Memory B cell (primary cell): ENCODE data around the gene ACBD4.

Experiments
- ATAC-seq: fragments of 150-1000 bp; cut with Tn5 transposase; 2 replicates; pipeline ENCODE4 v1.10.0; 2021; ENCODE audit warnings: low read depth, mild to moderate bottlenecking, moderate library complexity
- DNase-seq, 2 donors: peaks; one replicate each; pipeline ENCODE4 v3.0.0; 2022; ENCODE audit warnings: low spot score in 2 of 2
- H3K27ac Mint-ChIP-seq: one replicate; pipeline ENCODE4 v1.8.0; 2022; ENCODE audit warnings: mild to moderate bottlenecking, moderate library complexity, mixed read lengths
- H3K27me3 Mint-ChIP-seq: one replicate; pipeline ENCODE4 v1.8.0; 2022; ENCODE audit warnings: mixed read lengths
- H3K36me3 Mint-ChIP-seq: one replicate; pipeline ENCODE4 v1.8.0; 2022; ENCODE audit warnings: mild to moderate bottlenecking, mixed read lengths
- H3K4me1 Mint-ChIP-seq: one replicate; pipeline ENCODE4 v1.8.0; 2022; ENCODE audit warnings: mixed read lengths
- H3K4me3 Mint-ChIP-seq: one replicate; pipeline ENCODE4 v1.8.0; 2022; ENCODE audit warnings: mild to moderate bottlenecking, moderate library complexity, mixed read lengths
- H3K9me3 Mint-ChIP-seq: one replicate; pipeline ENCODE4 v1.8.0; 2022; ENCODE audit warnings: mixed read lengths

Gene ACBD4

DNA sequence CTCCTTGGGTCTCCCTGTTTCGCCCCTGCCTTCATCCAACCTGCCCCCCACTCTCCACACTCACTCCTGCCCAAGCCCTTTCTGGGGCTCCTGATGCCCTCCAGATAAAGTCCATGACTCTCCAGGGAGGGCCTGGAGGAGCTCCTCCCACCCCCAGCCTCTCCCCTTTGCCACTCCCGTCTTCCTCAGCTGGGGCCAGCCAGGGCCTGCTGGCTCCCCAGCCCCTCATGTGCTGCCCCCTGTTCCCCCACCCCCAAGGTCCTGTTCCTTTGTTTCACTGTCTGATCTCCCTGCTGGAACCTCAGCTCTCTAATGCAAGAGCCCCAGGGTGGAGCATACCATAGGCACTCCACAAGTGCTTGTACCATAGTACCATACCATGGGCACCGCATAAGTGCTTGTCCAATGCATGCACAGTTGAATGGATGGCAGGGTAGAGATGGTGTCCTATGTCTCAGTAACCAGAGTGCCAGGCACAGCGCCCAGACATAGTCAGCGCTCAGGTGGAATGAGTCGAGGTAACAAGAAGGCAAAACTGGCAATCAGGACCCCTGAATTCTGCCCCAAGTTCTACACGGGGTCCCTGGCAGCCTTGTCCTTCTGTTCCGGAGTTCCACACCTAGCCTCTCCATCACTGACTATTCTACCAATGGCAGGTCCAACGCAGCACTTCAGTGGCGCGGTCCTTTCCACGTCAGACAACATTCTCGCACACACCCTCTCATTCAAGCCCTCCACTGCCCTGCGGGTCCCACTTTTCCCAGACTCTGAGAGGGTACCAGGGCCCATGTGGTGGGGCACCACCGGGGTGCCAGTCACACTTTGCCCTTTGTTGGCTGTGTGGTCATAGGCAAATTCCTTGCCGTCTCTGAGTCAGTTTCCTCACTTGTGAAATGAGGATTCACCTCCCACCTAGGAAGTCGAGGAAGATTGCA lies 4.5 kb upstream of the ACBD4 start:
- no peak overlapping the region for H3K27ac Mint-ChIP-seq
- H3K36me3 Mint-ChIP-seq, result no peaks in the 10 kb centered on the region
- DNase-seq, result no peak
- peak overlapping the region; percentile 75 for H3K4me3 Mint-ChIP-seq
- ATAC-seq, result no peak
- peaks cover 3% of the 10 kb centered on the region for H3K4me1 Mint-ChIP-seq
- H3K9me3 Mint-ChIP-seq, result no peaks in the 10 kb centered on the region
- H3K27me3 Mint-ChIP-seq, result peaks cover 2% of the 10 kb centered on the region

DNA sequence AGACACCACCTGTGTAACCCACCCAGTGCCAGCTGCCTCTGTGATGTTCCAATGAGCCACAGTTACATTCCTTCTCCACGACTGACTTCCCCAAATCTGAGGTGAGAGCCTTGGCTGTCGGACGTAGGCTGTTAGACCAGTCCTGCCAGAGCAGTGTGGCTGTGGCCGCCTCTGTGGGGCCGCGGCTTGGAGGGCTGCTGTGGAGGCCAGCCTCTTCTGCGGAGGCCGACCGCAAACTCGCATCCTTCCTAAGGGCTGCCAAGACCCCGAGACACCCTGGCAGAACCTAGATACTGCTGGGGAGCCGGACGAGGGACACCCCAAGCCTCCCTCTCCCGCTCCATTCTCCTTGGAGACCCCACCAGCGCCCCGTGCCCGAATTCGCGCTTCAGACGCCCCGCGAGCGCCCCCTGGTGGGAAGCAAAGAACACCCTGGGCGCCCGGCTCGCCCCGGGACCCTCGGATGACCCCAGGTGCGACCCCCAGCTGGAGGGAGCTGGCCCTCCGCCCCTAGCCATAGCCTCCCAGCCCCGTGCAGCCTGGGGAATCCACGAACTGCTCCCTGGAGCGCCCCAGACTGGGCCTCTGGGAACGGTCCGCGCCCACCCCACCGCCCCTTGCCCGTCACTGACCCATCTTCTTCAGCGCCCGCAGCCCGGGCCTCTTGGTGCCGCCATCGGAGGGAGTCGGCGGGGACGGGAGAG lies 3.7 kb upstream of the ACBD4 start:
- Mint-ChIP-seq H3K9me3 (no peaks in the 10 kb centered on the region), H3K27me3 (peaks cover 2% of the 10 kb centered on the region), H3K4me3 (peak overlapping the region; percentile 75), H3K27ac (no peak overlapping the region), H3K4me1 (peaks cover 8% of the 10 kb centered on the region), H3K36me3 (no peaks in the 10 kb centered on the region)
- ATAC-seq (no peak), DNase-seq (peak; percentile 50 to 67)

DNA sequence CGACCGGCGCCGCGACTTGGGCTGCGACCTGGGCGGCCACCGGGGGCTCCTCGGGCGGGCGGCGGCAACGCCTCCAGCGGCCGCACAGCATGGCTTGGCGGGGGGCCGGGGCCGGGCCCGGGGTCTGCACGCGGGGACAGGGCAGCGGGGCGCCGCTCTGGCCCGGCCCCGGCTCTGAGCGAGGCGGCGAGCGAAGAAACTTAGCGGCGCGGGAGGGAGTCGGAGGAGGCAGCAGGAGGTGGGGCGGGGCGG lies 3.2 kb upstream of the ACBD4 start, which contains the start of gene PLCD3:
TSS of gene PLCD3 (minus strand) at position 196 of the 252 bp plus-strand sequence. CDS start at position 91, 105 bp downstream.
- H3K36me3 Mint-ChIP-seq, result no peaks in the 10 kb centered on the region
- peaks cover 2% of the 10 kb centered on the region for H3K27me3 Mint-ChIP-seq
- no peaks in the 10 kb centered on the region for H3K9me3 Mint-ChIP-seq
- ATAC-seq (no peak), DNase-seq (no peak)
- peak within 1 kb of the TSS; percentile 92 for H3K4me3 Mint-ChIP-seq
- peak within 1 kb of the TSS; percentile 88 for H3K27ac Mint-ChIP-seq
- peaks cover 8% of the 10 kb centered on the region for H3K4me1 Mint-ChIP-seq

DNA sequence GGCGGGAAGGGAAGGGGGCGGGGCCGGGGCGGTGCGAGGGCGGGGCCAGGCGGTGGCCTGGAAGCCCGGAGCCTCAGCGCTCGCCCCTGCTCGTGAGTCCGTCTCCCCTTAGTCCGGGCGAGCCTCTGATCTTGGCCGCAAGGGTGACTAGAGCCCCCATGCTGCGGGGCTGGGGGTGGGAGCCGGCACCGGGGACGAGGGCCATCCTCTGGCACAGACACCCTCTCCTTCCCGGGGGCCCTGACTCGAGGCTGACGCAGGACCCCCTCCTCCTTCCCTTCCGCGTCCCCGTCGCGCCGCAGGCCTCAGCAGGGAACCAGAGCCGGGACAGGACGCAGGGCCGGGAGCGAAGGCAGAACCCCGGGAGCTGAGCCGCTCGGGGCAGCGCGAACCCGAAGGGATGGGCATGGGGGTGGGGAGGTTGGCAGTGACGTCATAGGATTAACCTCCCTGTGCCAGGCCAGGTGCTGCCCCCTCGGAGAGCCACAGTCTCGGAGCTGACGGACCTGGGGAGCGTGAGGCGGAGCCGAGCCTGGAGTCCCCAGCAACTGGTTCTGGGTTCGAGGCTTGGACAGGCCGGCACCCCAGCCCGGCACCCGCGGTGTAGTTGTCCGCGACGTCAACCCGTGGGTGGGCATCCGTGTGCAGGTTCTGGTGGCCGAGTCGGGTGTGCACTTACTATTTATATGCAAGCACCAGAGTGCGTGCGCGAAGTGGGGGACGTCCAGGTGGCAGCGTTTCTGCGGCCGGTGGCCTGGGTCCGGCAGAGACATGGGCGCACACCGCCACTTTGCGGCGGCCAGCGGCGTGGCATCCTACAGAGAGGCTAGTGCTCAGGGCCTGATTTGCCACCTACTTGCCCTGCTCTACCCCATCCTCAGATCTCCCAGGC lies 2.7 kb upstream of the ACBD4 start:
- H3K4me3 Mint-ChIP-seq, result peak overlapping the region; percentile 92
- peaks cover 2% of the 10 kb centered on the region for H3K27me3 Mint-ChIP-seq
- DNase-seq, result peak; percentile 68 to 86
- peak; percentile 51 for ATAC-seq
- H3K9me3 Mint-ChIP-seq, result no peaks in the 10 kb centered on the region
- peaks cover 8% of the 10 kb centered on the region for H3K4me1 Mint-ChIP-seq
- H3K27ac Mint-ChIP-seq, result peak overlapping the region; percentile 88
- no peaks in the 10 kb centered on the region for H3K36me3 Mint-ChIP-seq

DNA sequence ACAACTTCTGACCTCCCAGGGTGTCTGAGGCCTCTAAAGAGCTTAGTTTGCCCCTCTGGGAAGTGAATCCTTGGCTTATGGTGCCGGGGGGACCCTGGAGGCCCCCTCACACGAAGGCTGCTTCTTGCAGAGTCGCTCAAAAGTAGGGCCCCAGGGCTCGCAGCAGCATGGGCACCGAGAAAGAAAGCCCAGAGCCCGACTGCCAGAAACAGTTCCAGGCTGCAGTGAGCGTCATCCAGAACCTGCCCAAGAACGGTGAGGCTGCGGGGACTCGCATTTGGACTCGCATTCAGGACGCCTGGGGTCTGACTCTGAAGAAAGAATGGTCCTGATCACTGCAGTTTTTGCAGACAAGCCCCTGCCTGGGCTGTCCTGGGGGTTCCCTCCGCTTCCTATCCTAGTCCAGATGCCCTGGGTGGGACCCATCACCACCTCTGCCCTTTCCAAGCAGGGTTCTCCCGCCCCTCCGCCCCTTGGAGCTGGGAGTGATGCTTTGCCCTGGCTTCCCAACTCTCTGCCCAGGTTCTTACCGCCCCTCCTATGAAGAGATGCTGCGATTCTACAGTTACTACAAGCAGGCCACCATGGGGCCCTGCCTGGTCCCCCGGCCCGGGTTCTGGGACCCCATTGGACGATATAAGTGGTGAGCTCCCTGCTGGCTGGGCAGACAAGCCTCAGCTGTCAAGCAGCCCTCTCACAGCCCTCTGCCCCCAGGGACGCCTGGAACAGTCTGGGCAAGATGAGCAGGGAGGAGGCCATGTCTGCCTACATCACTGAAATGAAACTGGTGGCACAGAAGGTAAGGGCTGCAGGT lies 698 bp downstream of the ACBD4 start:
- Mint-ChIP-seq H3K36me3 (no peaks in the 10 kb centered on the region), H3K9me3 (no peaks in the 10 kb centered on the region), H3K4me1 (peaks cover 8% of the 10 kb centered on the region), H3K27me3 (no peaks in the 10 kb centered on the region), H3K27ac (peak overlapping the region; percentile 64), H3K4me3 (peak overlapping the region; percentile 92)
- ATAC-seq, result no peak
- DNase-seq, result no peak

DNA sequence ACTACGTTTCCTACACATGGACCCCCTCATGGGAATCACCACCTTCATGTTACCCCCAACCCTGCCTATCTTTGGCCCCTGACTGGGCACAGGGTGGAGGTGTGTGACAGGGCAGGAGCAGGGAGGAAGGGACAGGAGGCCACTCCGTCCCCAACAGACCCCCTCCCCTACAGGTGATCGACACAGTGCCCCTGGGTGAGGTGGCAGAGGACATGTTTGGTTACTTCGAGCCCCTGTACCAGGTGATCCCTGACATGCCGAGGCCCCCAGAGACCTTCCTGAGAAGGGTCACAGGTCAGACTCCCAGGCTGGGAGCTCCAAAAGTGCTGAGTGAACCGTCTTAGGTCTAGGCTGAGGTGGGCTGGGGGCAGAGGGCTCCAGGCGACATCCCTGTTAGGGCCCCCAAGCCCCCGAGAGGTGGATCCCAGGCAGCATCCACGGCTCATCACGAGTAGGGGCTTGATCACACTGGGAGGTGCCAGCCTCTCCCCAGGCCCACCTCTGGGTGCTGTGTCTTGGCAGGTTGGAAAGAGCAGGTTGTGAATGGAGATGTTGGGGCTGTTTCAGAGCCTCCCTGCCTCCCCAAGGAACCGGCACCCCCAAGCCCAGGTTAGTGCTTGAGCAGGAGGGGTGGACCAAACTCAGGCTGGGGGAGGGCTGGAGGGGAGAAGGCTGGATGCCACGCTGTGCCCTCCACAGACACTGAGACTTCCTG lies 1.5 kb downstream of the ACBD4 start:
- peak overlapping the region; percentile 92 for H3K4me3 Mint-ChIP-seq
- H3K9me3 Mint-ChIP-seq, result no peaks in the 10 kb centered on the region
- peaks cover 8% of the 10 kb centered on the region for H3K4me1 Mint-ChIP-seq
- no peaks in the 10 kb centered on the region for H3K27me3 Mint-ChIP-seq
- H3K36me3 Mint-ChIP-seq, result no peaks in the 10 kb centered on the region
- DNase-seq, result no peak
- no peak overlapping the region for H3K27ac Mint-ChIP-seq
- no peak for ATAC-seq

DNA sequence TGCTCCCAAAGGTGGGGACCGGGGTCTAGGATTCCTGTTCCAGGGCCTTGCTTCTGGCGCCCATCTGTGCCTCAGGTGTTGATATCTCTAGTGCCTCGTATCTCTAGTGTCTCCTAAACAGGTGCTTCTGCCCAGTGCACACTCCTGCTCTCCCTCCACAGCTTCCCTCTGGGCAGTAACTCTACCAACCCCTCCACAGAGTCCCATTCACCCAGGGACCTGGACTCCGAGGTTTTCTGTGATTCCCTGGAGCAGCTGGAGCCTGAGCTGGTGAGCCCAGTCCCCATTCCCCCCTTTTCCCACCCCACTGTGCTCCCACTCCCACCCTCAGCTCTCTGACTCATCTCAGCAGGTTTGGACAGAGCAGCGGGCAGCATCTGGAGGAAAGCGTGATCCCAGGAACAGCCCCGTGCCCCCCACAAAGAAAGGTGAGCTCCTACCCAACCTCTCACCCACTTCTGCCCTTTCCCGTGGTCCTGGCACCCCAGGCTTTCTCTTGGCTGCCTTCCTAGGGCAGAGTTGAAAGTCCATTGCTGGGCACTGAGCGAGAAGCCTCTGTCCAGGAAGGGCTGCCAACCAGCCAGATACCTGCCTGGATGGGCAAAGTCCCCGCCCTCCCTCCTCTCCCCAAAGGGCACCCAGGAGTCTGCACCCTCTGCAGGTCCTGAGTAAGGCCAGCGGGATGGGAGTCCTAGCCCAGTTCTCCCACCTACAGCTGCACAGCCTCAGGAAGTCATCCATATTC lies 2.2 kb downstream of the ACBD4 start:
- ATAC-seq (no peak), DNase-seq (no peak)
- no peaks in the 10 kb centered on the region for H3K9me3 Mint-ChIP-seq
- H3K36me3 Mint-ChIP-seq, result no peaks in the 10 kb centered on the region
- peaks cover 8% of the 10 kb centered on the region for H3K4me1 Mint-ChIP-seq
- no peak overlapping the region for H3K27ac Mint-ChIP-seq
- peak overlapping the region; percentile 21 for H3K4me3 Mint-ChIP-seq
- no peaks in the 10 kb centered on the region for H3K27me3 Mint-ChIP-seq

DNA sequence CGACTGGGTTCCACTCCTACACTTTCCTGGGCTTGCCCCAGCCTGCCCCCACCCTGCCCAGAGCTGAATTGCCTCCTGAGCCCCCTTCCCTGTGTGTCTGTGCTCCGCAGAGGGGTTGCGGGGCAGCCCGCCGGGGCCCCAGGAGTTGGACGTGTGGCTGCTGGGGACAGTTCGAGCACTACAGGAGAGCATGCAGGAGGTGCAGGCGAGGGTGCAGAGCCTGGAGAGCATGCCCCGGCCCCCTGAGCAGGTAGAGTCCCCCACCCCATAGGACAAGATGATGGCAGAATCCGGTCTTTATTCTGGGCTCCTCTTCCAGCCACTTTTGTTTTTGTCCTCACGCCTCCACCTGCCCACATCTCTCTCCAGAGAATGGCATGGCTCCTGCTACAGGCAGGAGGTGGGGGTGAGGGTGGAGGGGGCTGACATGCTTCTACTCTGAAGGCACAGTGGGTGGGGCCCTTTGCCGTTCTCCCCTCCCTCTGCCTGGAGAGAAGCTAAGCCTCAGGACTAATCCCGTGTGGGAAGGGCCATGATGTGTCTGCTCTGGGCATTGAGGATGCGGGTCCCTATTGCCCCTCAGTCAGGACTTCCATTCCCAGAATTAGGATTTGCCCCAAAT lies 3.5 kb downstream of the ACBD4 start:
- ATAC-seq (no peak), DNase-seq (no peak)
- Mint-ChIP-seq H3K27ac (no peak overlapping the region), H3K9me3 (no peaks in the 10 kb centered on the region), H3K36me3 (no peaks in the 10 kb centered on the region), H3K4me1 (peaks cover 11% of the 10 kb centered on the region), H3K27me3 (no peaks in the 10 kb centered on the region), H3K4me3 (no peak overlapping the region)

DNA sequence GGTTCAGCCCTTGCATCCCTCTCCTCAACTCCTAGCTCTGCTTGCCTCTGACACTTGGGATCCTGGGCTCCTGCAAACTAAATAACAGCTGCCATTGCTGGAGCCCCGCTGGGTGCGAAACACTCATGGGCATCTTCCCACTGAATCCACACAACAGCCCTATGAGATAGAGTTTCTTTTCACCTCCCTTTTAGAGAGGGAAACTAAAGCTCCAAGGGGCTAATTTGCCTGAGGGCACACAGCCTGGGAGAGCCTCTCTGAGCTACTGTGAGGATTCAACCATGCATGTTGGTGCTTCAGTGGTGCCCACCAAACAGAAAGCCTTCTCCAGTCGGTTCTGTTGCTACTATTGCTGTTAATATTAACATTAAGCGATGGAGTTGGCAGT lies 4.0 kb downstream of the ACBD4 start:
- DNase-seq (no peak), ATAC-seq (no peak)
- Mint-ChIP-seq H3K4me1 (peaks cover 11% of the 10 kb centered on the region), H3K27me3 (no peaks in the 10 kb centered on the region), H3K27ac (no peak overlapping the region), H3K9me3 (no peaks in the 10 kb centered on the region), H3K36me3 (no peaks in the 10 kb centered on the region), H3K4me3 (no peak overlapping the region)

DNA sequence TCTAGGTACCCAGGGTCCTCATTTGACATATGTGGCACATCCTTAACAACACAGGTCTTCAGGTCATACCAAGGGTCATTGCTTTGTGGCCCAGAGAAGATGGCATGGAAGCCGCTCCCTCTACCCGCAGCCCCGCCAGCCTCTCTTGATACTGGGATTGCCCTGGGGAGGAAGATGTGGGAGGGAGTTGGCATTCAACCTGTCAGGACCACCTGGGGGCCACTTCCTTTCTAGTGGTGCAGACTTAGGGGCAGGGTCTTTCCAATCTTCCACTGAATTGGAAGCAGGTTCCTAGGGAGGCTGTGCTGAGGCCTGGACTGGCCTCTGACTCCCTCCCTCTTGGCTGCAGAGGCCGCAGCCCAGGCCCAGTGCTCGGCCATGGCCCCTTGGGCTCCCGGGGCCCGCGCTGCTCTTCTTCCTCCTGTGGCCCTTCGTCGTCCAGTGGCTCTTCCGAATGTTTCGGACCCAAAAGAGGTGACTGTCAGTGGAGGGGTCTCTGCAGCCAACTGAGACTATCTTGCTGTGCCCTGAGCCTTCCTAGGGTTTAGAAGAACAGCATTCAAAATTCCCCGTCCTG lies 7.7 kb downstream of the ACBD4 start:
- Mint-ChIP-seq H3K27me3 (no peaks in the 10 kb centered on the region), H3K4me1 (peaks cover 18% of the 10 kb centered on the region), H3K4me3 (peak overlapping the region; percentile 91), H3K36me3 (no peaks in the 10 kb centered on the region), H3K9me3 (no peaks in the 10 kb centered on the region), H3K27ac (peak overlapping the region; percentile 84)
- DNase-seq, result no peak
- ATAC-seq, result no peak

DNA sequence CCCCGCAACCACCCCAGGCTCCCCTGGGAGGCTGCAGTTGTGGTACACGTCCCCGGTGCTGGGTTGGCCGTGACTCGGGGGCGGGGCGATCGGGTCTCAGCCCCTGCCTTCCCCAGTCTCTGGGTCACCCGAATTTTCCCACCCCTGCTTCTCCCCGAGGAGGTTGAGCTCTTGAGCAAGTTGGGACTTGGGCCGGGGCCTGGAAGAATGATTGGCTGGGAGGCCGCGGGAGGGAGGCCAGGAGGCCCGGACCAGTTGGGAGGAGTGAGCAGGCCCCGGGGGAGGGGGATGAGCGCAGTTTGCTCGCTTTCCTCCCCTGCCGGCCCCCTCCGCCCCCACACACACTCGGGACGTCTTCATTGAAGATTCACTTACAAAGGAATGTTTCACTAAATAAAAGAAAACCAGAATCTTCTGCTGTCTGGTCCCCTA lies 8.3 kb downstream of the ACBD4 start:
- Mint-ChIP-seq H3K27me3 (no peaks in the 10 kb centered on the region), H3K36me3 (no peaks in the 10 kb centered on the region), H3K4me3 (peak overlapping the region; percentile 91), H3K27ac (peak overlapping the region; percentile 84), H3K4me1 (peaks cover 21% of the 10 kb centered on the region), H3K9me3 (no peaks in the 10 kb centered on the region)
- ATAC-seq (no peak), DNase-seq (peak; percentile 35 to 55)
